Measurements from ENCODE around the gene CAMP.
"Not testable (repeated sequence)": the region's sequence is repeated elsewhere in the genome, so short reads cannot be mapped to it uniquely, and the experiment has no call there.

CAMP gene

GRCh38 chr3:48222616-48223513 lies at the start of gene CAMP:
Gene CAMP, plus strand, starts transcription at chr3:48223495. Its CDS starts 17 bp downstream, at chr3:48223512.
- no peak for DNase-seq

- DNase-seq, result no peak
These were observed 45.2 kb upstream of the CAMP start for GRCh38 chr3:48178072-48178471.

- no peak for DNase-seq
These were observed 43.3 kb upstream of the CAMP start for GRCh38 chr3:48180021-48180420.

- no peak for DNase-seq
These were observed 42.6 kb upstream of the CAMP start for GRCh38 chr3:48180531-48181253.

- DNase-seq, result no peak
These were observed 39.0 kb upstream of the CAMP start for GRCh38 chr3:48184299-48184698.

- DNase-seq, result no peak
These were observed 38.2 kb upstream of the CAMP start for GRCh38 chr3:48185129-48185528.

- DNase-seq, result no peak
These were observed 36.5 kb upstream of the CAMP start for GRCh38 chr3:48186631-48187300.

GRCh38 chr3:48187301-48187578 lies 36.1 kb upstream of the CAMP start:
- no peak for DNase-seq

GRCh38 chr3:48187579-48188265 lies 35.6 kb upstream of the CAMP start:
- peak; percentile 17 for DNase-seq

- peak; percentile 90 for DNase-seq
These were observed 34.8 kb upstream of the CAMP start, which contains the start of gene CDC25A for GRCh38 chr3:48188266-48189201. Gene CDC25A, minus strand, starts transcription at chr3:48188417. Its CDS starts 470 bp downstream, at chr3:48187947.

GRCh38 chr3:48189321-48189720 lies 34.0 kb upstream of the CAMP start:
- DNase-seq, result no peak

- no peak for DNase-seq
These were observed 32.4 kb upstream of the CAMP start for GRCh38 chr3:48190911-48191310.

- no peak for DNase-seq
These were observed 28.7 kb upstream of the CAMP start for GRCh38 chr3:48194446-48195071.

GRCh38 chr3:48196611-48197010 lies 26.7 kb upstream of the CAMP start:
- DNase-seq, result no peak

- DNase-seq, result no peak
These were observed 24.2 kb upstream of the CAMP start for GRCh38 chr3:48199117-48199516.

- no peak for DNase-seq
These were observed 20.7 kb upstream of the CAMP start for GRCh38 chr3:48202632-48203031.

- DNase-seq, result no peak
These were observed 15.2 kb upstream of the CAMP start for GRCh38 chr3:48208076-48208475.

GRCh38 chr3:48209445-48209844 lies 13.8 kb upstream of the CAMP start:
- no peak for DNase-seq

GRCh38 chr3:48210534-48210933 lies 12.8 kb upstream of the CAMP start:
- DNase-seq, result not testable (repeated sequence)

GRCh38 chr3:48211776-48212175 lies 11.5 kb upstream of the CAMP start:
- DNase-seq, result not testable (repeated sequence)

- no peak for DNase-seq
These were observed 9.1 kb upstream of the CAMP start for GRCh38 chr3:48214225-48214624.

All from activated CD8-positive, alpha-beta memory T cell treated with anti-CD3 and anti-CD28 coated beads, Interleukin-2, amount 50 U/mL, for 4 hours (primary cell).